Stimulated activated CD8-positive, alpha-beta memory T cell treated with anti-CD3 and anti-CD28 coated beads, Interleukin-4, amount 100 ng/mL, for 24 hours (primary cell): Measurements from ENCODE around the gene TUT1.

Experiments used
- DNase-seq: peaks from one replicate; pipeline ENCODE4 v3.0.0-alpha.2; 2020; ENCODE audit warnings: low read depth

TUT1 gene

DNA sequence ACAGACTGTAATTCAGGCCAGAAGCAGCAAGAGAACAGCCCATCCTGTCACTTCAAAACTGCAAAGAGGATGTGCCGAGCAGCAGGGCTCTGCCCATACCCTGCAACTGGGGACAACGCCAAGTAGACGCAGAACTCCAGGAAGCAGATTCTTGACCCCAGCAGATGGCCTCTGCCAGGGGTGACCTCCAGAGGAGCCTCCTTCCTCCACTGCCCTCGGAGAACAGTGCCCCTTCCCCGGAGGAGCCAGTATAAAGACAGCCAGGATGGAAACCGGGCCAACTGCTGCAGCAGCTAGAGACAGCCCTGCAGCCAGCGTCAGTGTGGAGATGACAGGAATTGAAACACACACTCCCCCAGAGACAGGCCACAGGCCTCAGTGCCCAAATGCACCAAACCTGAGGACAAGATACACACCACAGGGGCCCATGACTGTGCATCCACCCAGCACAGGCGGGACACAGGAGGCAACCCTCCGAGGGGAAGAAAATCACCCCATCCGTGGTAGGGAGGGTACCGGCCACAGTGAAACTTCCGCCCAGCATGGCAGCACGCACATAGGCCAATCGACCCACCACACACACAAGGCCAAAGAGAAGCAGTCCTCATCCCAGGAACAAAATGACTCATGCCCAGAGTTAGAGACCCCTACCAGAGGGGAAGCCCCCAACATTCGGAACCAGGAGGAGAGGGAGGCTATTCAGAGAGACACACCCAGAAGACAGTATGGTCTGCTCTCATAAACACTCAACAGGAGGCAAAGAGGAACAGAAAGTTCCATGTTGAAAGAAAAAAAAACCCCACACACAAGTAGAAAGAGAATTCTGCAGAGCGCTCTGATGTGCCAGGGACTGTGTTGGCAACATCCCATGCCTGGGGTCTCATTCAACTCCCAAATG, 50.3 kb downstream of the TUT1 start:
- DNase-seq = no peak

DNA sequence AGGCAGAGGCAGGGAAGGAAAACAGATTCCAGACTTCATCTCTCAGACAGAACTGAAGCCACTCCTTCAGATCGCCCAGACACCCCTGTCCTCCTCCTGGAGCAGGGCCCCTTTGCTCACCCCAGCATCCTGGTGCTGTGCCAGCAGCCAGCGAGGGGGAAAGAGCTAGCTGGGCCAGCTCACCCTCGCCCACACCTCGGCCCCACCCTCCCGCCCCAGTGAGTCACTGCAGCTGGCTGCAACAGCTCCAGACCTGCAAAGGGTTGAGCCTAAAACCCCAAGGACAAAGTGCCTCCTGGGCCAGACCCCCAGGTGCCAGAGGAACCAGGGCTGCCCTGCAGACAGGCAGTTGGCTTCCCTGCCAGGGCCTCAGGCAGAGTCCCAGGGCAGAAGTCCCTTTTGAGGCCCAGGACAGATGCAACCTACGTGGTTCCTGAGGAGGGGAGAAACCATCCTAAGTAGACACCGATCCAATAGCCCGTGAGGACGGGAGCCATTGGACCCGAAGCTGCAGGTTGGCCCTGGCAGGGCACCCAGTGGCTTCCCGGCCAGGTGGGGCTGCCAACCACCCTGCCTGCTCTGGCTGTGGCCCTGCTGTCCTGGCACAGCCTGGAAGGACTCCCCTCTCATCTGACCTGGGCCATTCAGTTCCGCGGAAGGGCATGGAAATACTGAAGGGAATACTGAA, 51.9 kb downstream of the TUT1 start:
- peak; percentile 56 for DNase-seq

DNA sequence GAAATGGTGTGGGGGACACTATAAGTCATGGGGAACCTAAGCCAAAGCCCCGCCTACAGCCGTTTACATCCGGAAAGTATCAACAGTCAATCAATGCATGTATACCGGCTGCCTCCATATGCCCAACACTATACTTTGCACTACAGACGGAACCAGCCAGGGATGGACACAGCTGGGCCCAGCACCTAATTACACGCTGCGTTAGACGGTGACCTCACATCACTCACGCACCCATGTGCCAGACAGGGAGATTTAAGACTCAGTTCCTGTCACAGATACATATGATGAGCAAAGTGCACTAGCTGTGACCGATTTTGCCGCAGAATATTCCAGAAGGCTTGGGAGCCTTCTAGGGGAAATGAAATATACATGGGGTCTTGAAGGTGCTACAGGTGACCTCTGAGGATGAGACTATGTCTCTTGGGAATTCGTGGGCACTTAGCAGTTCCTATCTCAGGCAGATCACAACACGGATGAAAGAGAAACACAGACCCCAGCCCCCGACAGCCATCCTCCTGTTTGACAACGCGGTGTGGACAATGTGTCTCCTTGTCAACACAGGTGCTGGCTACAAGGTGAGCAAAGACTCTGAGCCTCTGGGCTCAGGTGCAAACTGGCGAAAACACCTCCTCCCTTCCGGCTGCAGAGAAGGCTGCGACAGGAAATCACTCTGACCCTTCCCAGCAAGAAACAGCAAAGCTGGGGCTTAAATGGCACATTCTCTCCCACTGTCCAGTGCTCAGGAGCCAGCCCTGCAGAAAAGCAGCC, 52.7 kb downstream of the TUT1 start:
- DNase-seq = no peak

DNA sequence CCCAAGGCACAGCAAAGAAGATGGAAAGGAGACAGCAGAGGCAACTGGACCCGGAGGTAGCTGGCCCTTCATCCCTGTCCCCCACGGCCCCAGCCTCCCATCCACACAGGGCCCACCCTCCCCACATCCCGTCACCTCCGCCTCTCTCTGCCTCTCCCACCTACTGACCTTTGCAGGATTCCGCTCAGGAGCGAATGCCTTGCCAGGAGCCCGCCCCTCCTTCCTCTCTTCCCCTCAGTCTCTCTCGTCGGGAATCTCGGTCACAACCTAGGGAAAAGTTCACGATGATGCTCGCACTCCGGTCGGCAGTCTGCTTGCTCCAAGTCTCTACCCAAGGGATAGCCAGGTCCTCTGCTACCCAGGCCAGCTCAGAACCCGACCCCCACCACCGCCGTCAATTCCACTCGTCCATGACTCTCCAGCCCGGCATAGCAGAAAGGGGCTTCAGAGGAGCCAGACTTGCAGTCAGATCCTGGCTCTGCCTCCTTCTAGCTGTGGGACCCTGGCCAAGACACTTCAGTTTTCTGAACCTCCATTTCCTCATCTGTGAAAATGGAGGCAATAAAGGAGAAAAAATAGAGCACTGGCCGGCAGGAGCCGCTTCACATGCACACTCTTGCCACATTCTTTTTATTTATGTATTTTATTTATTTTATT, 54.9 kb downstream of the TUT1 start:
- DNase-seq = no peak

DNA sequence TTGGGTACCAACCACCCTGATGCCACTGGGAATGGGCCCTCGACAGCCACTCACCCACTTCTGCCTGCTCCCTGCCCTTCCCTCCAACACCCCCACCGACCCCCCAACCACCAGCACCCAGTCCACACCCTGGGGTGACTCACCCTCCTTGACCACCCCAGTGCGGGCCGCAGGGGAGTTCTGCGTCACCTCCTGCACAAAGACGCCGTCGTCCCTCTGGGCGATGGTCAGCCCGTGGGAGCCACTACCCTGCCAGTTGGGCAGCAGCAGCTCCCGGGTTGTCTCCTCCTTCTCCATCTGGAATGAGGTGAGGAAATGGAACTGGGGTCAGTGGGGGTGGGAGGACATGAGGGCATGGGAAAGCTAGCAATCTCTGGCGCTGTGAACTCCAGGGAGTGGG, 55.5 kb downstream of the TUT1 start:
- DNase-seq = no peak

DNA sequence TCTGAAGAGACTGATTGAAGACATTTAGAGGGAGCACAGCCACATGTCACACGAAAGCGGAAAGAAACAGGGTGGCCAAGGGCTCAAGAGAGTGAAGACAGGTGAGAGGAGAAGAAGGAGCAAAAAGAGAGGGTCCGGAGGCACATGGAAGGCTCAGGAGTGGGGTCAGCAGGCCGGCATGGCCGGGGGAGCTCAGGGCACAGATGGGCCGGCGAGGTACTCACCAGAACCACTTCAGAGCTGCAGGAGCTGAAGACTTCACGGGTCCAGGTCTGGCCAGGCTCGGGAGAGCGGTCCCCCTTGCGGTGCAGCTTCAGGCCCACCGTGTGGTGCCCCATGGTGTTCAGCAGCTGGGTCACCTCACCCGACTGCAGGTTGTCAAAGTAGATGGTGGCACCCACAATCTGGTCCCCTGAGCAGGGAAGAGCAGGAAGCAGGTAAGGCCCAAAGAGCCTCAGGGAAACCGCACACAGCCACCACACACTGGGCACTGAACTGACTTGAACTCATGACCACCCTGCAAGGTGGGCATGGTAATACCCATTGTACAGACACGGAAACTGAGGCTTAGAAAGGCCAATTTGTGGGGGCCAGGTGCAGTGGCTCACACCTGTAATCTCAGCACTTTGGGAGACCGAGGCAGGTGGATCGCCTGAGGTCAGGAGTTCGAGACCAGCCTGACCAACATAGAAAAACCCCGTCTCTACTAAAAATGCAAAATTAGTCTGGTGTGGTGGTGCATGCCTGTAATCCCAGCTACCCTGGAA, 56.4 kb downstream of the TUT1 start:
- no peak for DNase-seq

DNA sequence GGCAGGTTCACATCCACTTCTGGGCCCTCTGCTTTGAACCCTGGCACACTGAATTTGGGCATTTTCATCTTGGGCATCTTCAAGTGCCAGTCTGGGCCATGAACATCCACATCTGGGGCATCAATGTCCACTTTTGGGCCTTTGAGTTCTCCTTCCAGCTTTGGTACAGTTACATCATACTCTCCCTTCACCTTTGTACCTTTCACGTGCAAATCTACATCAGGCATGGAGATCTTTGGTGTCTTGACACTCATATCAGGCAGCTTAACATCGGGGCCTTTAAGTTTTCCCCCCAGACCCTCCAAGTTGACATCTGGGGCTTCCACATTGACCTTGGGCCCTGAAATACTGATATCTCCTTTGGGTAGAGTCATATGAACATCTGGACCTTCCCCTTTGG, 59.2 kb downstream of the TUT1 start:
- no peak for DNase-seq
